Neural progenitor cell (in vitro differentiated cells): ENCODE data around the gene FRRS1L.

ENCODE experiments used
- EZH2phosphoT487 ChIP-seq: fragments of 200-600 bp; sonication (generic); IDR thresholded peaks from 2 replicates; pipeline ENCODE4 v1.6.1; 2017; ENCODE audit warnings: antibody characterized with exemption
- TF ChIP-seq, protein P1 (sequence below): fragments of 200-600 bp; sonication (generic); IDR thresholded peaks from 2 replicates; pipeline ENCODE4 v1.5.1; 2017; ENCODE audit warnings: antibody characterized with exemption, mild to moderate bottlenecking

DNA sequence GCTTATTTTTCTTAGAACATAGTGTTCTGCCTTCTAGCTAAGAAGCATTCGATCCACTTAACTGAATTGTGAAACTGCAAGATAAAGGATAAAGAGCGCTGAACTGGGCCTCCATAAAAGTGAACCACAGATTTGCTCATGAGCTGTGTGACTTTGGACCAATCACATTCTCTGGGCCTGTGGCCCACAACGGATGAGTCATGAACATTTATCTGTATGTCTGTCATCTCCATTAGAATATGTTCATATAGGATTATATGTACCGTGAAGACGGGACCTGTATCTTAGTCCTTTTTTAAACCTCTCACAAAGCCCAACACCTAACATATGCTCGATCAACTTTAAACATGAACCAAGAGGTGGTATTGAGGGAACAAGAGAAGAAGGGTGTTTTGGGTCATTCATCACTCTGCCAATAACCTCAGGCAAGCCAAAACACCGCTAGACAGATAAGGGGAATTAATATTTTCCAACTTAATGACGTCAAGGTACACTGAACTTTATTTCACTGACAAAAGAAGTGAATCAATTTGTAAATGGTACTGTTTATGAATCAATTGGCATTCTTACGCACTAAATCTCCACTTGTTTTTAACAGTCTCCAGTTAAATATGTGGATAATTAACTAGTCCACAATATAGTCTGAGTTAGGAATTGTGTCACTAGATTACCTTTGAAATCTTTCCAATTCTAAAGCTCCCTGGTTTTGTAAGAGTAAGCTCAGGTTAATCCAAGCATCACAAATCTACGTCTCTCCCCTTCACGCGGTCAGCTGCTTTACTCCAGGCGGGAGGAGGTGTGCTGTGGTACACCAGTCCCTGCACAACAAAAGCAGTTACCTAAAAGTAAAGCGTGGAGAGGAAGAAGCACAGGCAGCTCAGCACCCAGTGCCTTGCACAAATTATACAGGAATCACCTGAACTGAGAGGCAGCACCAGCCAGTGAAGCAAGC is 48.9 kb downstream of the FRRS1L start:
- TF ChIP-seq, protein P1, sequence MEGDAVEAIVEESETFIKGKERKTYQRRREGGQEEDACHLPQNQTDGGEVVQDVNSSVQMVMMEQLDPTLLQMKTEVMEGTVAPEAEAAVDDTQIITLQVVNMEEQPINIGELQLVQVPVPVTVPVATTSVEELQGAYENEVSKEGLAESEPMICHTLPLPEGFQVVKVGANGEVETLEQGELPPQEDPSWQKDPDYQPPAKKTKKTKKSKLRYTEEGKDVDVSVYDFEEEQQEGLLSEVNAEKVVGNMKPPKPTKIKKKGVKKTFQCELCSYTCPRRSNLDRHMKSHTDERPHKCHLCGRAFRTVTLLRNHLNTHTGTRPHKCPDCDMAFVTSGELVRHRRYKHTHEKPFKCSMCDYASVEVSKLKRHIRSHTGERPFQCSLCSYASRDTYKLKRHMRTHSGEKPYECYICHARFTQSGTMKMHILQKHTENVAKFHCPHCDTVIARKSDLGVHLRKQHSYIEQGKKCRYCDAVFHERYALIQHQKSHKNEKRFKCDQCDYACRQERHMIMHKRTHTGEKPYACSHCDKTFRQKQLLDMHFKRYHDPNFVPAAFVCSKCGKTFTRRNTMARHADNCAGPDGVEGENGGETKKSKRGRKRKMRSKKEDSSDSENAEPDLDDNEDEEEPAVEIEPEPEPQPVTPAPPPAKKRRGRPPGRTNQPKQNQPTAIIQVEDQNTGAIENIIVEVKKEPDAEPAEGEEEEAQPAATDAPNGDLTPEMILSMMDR, result no peak
- no peak for TF ChIP-seq EZH2phosphoT487
